ENCODE data around the gene RPL3.

Gene RPL3

GRCh38 chr22:39279170-39279850, 40.1 kb downstream of the RPL3 start:
- DNase-seq, result no peak

- no peak for DNase-seq
These were observed 41.4 kb downstream of the RPL3 start for GRCh38 chr22:39278040-39278439.

GRCh38 chr22:39277142-39277607, 42.2 kb downstream of the RPL3 start:
- no peak for DNase-seq

GRCh38 chr22:39276440-39277141, 42.8 kb downstream of the RPL3 start:
- no peak for DNase-seq

DNA sequence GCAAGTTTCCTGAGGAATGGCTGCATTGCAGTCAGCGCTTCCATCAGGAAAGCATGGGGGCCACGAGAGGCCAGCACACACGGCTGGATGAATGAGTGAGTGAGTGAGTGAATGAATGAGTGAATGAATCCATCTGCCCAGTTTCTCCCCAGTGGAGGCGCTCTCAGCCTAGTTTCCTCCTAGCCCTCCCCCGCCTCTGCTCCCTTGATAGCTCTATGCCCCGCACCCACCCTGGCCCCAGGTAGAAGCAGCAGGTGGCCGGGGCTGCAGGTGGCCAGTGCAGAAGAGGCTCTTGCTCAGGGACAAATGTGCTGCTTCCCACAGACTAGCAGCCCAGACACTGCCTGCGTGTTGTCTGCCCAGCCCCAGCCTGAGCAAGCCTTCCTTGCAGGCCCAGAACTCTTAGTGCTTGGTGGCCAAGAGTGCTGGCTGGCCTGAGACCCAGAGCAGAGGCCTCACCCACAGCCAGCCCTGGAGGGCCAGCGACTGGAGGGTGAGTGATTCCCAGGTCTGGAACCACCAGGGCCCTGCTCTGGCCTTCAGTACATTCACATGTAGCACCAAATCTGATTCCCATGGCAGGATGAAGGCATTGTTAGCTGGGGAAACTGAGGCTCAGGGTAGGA, 43.5 kb downstream of the RPL3 start:
- no peak for DNase-seq

DNA sequence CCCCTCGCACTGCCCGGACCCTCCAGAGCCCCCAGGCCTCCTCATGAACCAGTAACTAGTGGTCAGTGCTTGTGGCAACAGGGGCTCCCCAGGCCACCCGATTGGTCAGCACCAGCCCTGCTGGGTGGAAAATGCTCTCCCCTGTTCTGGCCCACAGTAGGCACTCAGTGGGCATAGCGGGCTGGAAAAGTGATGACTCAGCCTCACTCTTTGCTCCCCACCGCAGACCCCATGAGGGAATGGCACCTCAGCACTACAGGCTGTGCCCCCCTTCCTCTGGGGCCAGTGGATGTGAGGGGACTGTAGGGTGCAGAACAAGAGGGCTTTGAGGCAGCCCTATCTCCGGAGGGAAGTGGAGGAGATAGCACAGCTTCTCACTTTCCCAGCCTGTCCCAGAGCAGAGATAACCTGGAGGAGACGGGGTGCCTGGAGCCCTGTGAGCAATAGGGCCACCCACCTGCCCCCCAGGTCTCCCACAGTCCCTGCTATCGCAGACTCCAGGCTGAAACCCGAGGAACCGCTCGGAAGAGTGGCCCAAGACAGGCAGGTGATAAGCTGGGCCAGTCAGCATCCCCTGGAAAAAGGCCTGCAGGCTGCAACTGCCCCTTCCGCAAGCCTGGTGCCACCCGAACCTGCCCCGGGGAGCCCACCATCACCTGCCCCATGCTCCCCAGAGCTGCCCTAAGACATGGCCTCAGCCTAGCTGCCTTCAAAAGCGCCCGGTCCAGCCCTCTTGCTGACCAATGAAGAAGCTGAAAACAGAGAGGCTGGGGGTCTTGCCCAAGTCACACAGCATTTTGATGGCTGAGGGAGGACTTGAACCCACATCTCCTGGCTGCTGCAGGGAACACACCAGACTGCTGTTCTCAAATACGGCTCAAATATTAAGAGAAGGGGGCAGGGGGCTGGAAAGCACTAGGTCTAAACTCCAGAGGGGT, 45.2 kb downstream of the RPL3 start:
- DNase-seq, result no peak

DNA sequence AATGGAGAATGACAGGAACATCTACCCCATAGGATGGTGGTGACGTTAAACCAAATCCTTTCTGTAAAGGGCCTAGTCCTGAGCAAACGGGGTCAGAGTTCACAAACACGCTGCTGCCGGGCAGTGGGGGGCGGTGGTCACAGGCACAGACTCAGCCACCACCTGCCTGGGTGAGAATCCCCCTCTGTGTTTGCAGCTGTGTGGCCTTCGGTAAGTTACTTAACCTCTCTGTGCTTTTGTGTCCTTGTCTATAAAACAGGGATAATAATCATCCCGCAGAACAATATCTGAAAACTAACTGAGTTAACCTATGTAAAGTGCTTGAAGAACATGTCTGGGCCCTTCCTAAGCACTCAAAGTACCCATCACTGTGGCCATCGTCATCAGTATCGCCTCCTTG, 48.6 kb downstream of the RPL3 start:
- DNase-seq, result no peak

DNA sequence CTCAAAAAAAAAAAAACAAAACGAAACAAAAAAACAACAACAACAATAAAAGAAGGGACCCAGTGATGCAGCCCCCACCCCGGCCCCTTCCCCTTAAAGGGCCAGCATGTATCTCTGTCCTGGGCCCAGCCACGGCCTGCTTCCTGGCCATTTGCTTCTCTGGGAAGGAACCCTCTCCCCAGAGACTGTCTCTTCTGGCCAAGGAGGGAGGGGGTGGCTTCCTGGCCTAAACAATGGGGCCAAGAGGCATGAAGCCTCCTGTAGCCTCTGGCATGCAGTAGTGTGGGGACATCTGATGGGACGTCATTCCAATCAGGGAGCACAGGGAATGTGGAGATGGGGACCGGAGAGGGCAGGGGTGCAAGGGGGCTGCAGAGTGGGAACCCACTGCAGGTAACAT, 49.1 kb downstream of the RPL3 start:
- DNase-seq, result no peak

DNA sequence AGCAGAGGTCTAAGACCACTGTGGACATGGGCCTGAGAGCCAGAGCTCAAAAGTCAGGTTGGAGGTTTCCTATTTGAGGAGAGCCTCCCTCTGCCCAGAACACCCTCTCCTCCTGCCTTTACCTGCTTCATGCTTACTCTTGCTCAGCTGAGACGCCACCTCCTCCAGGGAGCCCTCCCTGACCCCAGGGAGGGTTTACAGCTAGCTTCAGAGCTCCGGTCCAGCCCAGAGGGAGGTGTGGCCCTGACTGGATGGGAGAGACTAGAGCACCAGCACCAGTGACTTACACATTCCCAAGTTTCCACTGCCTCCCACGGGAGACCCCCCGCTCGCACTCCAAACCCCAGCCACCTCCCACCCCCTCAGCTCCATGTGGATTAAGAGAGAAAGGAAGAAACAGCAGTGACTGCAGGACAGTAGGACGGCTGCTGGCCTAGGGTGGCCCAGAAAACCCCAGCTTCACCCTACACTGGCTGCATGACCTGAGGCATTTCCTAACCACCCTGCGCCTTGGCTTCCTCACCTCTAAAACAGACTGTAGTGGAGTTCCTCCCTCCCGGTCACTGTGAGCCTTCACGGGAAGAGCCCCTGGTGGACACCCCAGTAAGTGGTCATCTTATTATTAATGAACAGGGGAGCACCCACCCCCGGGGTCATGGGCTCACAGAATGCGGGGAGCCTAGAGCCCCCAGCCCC, 50.2 kb downstream of the RPL3 start:
- DNase-seq, result no peak

GRCh38 chr22:39268645-39269044, 50.8 kb downstream of the RPL3 start:
- DNase-seq, result no peak

- no peak for DNase-seq
These were observed 51.4 kb downstream of the RPL3 start for GRCh38 chr22:39267974-39268373.

GRCh38 chr22:39266398-39267030, 52.9 kb downstream of the RPL3 start:
- no peak for DNase-seq

- DNase-seq, result no peak
These were observed 54.1 kb downstream of the RPL3 start for GRCh38 chr22:39265143-39265886.

- DNase-seq, result no peak
These were observed 54.9 kb downstream of the RPL3 start for GRCh38 chr22:39264349-39265038.

- DNase-seq, result no peak
These were observed 55.6 kb downstream of the RPL3 start for GRCh38 chr22:39263626-39264348.

Measured in activated CD4-positive, CD25-positive, alpha-beta regulatory T cell (primary cell).